ENCODE results near the gene FAM168A. TPM values are rescaled to one million over a fixed set of nuclear protein-coding genes. Genes with fewer than 3 reads are reported as not detected.

FAM168A gene
- total RNA-seq, 1 donor, result 18.0 TPM

DNA sequence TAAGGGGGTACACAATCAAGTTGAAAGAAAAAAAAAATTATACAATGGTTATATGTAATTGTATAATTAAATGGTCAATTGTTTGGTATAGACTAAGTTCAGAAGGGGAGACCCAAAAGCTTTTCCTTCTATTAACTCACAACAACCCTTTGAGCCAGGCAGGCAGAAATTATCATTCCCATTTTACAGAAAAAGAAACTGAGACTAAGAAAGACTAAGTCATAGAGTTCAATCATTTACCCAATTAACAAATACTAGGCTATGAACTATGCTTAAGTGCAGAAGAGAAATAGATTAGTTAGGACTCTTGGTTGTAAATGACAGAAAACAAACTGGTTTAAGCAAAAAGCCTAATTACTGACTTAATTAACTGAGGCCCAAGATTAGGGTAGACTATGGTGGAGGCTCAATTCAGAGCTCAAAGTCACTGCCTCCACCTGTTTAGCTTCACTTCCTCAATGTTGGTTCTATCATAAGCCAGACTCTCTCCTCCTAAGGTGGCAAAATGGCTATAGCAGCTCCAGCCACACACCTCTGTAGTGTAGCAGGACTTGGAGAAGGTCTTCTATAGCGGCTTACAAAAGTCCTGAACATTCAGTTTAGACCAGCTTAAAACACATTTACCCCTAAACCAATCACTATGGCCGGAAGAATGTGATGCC lies 34.2 kb downstream of the FAM168A start:
- DNase-seq (ENCODE audit: low read depth in 2 of 3, low spot score in 2 of 3), result no peak

DNA sequence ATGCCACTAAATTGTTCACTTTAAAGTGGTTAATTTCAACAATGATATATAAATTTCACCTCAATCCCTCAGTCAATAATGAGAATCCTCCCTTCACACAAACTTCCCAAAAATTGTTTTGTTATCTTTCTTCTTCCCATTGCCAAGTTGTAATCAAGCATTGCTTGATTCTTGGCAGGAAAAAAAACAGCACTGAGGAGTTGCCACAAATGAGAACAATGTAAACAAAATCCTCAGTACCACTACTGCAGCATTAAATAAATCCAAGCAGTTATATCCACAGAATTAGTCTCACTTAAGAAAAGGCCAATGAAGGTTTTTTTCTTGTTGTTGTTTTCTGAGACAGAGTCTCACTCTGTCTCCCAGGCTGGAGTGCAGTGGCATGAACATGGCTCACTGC lies 38.2 kb downstream of the FAM168A start:
- DNase-seq (ENCODE audit: low read depth in 2 of 3, low spot score in 2 of 3), result no peak

DNA sequence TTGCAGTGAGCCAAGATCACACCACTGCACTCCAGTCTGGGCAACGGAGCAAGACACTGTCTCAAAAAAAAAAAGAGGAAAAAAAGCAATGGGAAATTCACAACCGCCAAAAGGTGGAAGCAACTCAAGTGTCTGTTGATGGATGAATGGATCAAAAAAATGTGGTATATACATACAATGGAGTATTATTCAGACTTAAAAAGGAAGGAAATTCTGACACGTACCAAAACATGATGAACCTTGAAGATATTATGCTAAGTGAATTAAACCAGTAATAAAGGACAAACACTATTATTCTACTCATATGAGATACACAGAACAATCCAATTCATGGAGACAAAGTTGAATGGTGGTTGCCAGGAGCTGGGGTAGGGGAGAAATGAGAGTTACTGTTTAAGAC lies 40.9 kb downstream of the FAM168A start:
- DNase-seq (ENCODE audit: low read depth in 2 of 3, low spot score in 2 of 3), result no peak

DNA sequence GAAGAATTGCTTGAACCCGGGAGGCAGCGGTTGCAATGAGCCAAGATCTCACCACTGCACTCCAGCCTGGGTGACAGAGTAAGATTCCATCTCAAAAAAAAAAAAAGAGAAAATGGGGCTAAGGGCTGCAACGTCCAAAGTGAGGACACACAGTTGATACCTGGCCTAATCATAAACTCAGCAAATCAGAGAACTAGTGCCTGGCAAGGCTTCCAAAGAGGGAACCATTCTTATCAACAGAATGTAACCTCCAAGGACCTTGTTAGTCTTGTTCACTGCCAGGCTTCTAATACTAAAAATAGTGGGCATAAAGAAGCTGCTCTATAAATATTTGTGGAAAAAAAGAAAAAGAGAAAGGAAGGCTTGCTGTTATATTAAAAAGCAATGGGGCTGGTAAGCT lies 42.3 kb downstream of the FAM168A start:
- no peak for DNase-seq (ENCODE audit: low read depth in 2 of 3, low spot score in 2 of 3)

DNA sequence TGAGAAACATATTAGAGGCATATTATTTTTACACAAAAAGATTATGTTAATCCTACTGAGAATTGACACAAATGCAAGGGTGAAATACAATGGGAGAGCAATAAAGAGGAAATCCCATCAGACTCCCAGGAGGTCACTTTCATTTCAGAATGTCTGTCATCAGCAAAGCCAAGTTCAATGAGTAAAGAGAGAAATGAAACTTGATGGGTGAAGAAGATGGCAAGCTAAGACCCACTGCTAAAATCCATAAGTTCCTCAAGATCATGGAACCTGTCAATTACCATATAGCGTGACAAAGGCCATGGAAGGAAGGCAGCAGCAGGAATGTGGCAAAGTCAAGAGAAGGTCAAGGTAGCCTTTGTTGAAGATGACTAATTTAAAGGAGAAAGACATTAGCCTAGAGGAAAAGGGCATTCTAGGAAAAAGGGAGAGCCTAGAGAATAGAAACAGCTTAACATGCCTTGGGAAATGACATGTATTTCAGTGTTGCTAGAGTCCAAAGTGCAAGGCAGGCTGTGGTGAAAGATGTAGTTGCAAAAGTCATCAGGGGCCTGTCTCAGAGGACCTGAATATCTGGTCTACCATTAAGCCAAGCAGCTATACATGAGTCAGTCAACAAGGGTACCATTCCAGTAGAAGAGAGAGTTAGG lies 43.1 kb downstream of the FAM168A start:
- DNase-seq (ENCODE audit: low read depth in 2 of 3, low spot score in 2 of 3), result no peak

DNA sequence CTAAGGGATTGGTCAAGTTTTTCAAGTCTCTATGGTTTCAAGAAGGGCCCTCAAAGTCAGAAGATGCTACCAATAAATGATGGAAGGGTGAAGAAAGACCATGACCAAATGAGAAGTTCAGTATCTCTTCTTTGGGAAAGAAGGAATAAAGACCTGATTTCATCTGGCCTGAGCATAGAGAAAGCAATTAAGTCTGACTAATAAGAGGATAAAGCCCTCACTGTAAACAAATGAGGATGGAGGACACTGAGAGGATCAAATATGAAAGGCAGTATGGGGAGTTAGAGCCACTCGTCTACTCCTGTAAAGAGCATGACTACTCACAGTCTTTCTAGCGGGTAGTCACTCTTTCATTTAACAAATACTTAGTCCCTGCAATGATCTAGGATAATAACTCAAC lies 44.6 kb downstream of the FAM168A start:
- no peak for DNase-seq (ENCODE audit: low read depth in 2 of 3, low spot score in 2 of 3)

DNA sequence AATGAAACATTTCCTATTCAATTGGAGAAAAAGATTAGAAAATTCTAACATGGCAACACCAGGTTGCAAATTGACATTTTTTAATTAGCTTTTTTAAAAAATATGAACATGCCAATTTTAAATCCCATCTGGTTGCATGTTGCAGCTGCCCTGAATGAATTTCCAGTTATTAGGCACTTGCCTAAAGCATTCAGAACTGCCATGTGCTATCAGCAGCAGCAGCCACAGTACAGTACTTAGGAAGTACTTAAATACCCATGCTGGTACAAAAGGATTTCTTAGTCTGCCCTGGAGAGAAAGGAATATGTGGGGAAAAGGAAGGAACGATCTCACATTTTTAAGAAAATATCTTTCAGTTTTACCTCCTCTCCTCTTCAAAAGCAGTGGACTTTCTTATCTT lies 46.2 kb downstream of the FAM168A start:
- DNase-seq (ENCODE audit: low read depth in 2 of 3, low spot score in 2 of 3), result no peak

DNA sequence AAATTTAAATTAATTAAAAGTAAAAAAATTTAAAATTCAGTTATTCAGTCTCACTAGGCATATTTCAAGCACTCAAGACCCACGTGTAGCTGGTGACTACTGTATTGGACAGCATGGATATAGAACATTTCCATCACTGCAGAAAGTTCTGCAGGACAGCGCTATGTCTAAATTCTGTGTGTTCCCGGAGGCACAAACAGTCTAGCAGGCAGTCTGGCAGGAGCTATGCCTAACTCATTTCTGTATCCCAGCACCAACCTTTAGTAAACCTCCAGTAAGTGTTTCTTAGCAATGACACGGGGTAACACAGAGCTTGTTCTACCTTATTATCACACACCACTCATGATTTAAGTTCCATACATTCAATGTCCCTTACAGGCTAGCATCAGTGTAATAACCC lies 48.5 kb downstream of the FAM168A start:
- no peak for DNase-seq (ENCODE audit: low read depth in 2 of 3, low spot score in 2 of 3)

DNA sequence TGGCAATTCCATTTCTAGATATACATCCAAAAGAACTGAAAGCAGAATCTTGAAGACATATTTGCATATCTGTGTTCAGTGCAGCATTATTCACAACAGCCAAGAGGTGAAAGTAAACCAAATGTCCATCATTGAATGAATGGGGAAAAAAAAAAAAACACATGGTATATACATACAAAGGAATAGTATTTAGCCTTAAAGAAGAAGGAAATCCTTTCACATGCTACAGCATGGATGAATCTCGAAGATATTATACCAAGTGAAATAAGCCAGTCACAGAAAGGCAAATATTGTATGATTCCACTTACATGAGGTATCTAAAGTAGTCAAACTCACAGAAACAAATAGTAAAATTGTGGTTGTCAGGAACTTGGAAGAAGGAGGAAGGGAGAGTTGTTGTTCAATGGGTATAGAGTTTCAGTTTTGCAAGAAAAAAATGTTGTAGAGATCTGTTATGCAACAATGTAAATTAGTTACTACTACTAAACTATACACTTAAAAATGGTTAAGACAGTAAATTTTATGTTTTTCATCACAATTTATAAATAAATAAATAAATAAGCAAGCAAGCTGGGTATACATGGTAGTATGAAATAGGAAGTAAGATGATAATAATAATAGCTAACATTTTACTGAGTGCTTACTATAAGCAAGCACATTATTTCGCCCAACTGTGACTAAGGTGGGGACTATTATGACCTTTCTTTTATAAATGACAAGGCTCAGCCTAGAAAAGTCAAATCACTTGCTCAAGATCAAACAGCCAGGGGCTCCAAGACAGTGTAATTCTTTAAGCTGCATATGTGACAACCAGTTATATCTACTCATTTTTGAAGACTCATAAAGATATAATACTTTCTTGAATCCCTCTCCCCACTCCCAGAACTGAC lies 50.0 kb downstream of the FAM168A start:
- DNase-seq (ENCODE audit: low read depth in 2 of 3, low spot score in 2 of 3), result no peak

DNA sequence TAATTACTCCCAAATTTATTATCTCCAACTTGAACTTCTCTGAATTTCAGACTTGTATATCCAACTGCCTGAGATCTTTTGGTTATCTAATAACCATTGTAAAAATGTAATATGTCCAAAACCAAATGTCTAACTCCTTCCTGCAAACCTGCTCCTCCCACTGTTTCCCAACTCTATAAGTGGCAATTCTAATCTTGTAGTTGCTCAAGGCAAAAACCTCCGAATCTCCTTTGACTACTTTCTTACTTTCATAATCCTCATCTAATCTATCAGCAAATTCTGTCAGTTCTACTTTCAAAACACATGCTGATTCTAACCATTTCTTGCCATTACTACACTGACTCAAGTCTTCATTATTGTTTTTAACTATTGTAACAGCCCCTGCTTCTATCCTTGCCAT lies 55.7 kb downstream of the FAM168A start:
- no peak for DNase-seq (ENCODE audit: low read depth in 2 of 3, low spot score in 2 of 3)

DNA sequence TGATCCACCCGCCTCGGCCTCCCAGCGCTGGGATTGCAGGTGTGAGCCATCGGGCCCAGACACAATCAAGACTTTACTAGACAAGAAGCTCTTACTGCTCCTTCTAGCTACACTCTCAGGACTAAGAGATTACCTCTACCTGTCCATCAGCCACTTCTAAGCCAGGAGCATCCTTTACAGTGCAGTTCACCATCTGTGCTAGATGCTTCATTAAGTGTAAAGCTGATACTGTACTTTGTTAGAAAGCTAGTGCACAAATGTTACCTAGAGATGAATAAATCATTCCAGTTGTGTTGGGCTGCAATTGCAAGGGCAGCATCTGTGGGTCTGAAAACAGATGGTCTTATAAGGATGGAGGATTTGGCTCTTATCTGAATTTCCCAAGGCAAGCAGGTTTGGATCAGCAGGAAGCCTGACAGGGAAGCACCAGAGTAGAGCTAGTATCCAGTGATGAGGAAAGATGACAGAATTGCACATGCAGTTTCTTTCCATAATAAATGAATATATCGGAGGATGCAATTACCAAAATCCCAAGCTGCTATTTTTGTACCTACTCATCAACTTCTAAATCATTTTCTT lies 58.3 kb downstream of the FAM168A start:
- DNase-seq (ENCODE audit: low read depth in 2 of 3, low spot score in 2 of 3), result no peak

DNA sequence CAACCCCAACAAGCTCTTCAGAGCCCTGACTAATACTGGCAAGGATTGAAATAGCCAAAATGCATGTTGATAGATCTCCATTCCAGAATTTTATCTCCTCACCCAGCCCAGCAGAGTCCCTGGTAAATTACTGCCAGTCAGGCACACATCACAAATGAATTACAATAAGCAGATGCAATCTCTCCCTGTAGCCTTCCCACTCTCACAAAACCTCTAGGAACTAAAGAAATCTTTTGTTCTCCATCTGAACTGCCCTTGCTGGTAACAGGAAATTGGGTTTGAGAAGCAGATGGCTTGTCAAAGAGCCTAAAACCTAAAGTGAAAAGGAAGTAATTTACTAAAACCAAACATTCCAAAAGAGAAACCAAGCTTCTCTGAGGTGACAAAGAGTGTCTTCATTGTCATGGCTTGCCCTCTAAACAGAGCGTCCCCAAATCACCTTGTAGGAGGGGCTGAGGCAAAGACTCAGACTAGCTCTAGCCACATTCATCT lies 59.5 kb downstream of the FAM168A start:
- peak in 2 of 3 donors; percentile 35 to 80 for DNase-seq (ENCODE audit: low read depth in 2 of 3, low spot score in 2 of 3)

DNA sequence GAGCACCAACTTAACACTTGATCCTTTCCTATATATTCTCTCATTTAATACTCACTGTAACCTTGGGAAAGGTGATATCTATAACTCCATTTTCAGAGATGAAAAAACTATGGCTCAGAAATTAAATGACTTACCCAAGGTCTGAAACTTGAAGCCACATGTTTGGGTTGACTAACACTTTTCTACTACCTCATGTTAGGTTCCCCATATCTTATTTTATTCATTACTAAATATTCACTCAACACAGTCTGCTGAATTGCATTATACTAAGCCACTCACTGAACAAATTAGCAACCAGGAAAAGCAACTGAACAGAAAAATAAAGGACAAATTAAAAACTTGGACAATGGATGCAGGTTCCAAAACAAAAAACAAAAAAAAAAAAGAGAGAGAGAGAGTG lies 59.9 kb downstream of the FAM168A start:
- no peak for DNase-seq (ENCODE audit: low read depth in 2 of 3, low spot score in 2 of 3)

DNA sequence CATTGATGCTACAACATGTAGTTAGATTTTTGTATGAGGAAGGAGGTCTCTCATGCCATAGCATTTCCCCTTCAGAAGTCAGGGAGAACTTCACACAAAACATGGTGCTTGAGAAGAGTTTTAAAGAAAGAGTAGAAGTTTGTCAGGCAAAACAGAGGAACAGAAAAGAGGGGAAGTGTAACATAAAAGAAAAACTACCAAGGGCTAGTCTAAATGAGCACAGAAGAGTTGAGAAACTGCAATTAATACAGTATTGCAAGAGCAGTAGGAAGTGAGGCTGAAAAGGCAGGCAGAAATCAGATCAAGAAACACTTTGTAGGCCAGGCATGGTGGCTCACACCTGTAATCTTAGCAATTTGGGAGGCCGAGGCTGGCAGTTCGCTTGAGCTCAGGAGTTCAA lies 61.0 kb downstream of the FAM168A start:
- no peak for DNase-seq (ENCODE audit: low read depth in 2 of 3, low spot score in 2 of 3)

DNA sequence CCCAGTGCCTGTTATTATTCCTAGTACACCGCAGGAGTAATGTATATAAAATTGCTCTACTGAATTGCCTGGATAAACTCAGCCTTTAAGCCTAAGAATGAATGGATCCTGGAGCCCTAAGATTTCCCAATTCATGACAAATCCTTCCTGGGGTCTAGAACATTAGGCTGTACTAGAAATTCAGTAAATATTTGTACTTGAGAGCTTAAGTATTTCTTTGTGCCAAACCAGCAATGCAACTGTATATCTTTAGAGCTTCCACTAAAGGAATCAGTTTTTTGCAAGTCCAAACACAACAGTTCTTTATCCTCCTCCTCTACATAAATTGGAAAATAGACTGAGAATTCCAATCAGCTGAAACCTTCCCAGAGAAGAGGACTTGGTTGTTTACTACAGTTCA lies 65.6 kb downstream of the FAM168A start:
- no peak for DNase-seq (ENCODE audit: low read depth in 2 of 3, low spot score in 2 of 3)

DNA sequence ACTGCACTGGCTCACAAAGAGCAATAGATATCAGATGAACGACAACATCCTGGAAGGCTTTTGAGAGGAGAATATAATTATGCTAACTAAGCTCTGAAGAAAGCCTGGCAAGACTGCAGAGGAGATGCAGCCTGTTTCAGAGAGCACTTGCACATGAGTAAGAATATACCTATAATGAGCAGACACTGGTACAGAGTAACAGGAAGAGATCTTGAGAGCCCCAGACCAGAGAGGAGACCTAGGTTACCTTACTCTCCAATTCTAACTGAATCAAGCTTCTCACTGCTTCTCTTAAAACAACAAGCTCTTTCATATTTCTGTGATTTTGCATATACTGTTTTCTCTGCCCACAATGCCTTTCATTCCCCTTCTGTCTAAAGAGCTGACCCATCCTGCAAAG lies 66.5 kb downstream of the FAM168A start:
- no peak for DNase-seq (ENCODE audit: low read depth in 2 of 3, low spot score in 2 of 3)

DNA sequence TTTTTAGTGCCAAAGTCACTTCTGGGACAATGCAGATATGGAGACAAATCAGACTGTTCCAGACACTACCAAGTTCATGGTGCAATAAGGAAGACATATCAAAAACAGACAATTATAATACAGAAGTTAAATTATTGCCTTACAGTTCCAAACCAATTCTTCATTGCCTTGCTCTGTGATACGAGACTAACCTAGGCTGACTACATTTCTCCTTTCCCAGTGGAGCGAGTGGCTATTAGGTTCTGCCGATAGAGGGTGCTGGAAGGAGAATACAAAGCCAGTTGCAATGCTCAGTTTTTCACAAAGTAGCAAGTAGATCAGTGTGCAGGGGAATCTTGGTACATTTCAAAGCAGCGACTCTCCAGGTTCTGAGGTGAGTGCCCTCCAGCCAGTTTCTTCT lies 67.8 kb downstream of the FAM168A start:
- DNase-seq (ENCODE audit: low read depth in 2 of 3, low spot score in 2 of 3), result peak in 2 of 3 donors; percentile 25 to 40

DNA sequence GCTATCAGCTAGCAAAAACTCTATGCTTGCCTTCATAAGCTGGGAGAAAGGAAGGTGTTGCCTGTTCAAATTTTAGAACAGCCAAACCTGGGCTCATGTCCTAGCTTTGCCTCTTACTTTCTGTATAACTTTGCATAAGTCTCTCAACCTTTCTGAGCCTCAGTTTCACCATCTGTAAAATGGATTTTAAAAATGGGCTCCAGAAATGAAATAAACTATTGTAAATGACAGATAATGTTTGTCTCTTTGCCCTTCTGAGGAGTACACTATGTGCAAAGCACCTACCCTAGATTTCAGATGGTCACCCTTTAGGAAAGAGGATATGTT lies 68.7 kb downstream of the FAM168A start:
- no peak for DNase-seq (ENCODE audit: low read depth in 2 of 3, low spot score in 2 of 3)

DNA sequence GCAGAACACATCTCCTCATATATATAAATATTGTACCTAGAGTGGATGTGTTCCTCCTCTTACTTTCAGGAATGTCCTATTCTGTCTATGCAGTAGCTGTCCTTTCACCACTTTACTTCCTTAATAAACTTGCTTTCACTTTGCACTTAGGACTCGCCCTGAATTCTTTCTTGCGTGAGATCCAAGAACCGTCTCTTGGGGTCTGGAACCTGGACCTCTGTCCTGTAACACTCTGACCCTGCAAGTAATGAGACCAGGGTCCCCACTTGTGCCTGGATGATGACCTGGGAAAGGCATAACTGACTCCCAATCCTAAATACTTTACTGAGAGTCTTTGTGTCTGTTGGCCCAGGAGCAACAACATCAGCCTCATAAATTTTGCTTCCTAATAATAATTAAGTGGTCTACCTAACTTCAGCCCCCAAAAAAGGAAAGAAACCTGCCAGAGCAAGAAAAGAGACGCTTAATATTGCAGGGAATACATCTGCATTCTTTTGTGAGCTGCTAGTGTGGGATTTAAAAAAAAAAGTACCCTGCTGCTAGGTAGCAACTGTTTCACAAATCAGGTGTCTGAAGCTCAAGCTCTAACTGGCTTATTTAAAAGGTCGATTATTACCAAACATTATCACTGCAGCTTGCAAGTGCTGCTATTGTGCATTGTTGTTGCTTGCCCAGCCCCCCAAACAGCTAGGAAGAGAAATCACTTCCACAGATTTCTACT lies 69.3 kb downstream of the FAM168A start:
- peak in 2 of 3 donors; percentile 19 to 51 for DNase-seq (ENCODE audit: low read depth in 2 of 3, low spot score in 2 of 3)

DNA sequence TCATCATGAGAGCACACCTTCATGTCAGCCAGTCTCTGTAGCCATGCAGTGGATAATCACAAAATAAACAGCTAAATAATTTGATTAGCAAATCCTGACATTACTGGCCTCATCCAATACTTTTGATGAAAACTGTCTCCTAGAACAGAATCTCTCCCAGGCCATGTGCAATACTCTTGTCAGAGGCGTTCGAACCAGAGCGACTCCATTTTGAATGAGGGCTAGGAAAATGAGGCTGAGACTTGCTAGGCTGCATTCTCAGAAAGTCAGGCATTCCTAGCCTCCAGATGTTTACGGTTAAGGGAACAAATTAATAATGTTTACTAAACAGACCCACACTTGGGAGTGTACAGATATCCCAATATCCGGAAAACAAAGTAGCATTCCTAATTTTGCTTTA lies 69.9 kb downstream of the FAM168A start:
- no peak for DNase-seq (ENCODE audit: low read depth in 2 of 3, low spot score in 2 of 3)

DNA sequence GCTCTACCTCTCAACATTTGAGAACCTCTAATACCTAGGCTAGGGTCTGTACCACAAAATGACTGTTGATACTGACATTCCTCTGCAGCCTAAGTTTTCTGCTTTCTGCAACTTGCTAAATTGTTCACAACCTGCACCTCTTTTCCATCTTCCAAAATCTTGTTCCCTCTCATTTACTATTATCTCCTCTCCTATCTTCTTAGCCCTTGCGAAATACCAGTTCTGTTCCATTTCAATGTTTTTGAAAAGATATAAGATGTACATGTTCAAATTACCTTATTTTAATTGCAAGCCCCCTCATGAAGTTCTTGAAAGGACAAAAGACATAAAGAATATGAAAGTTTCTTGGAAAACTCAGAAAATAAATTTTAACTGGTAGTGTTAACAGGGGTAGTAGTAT lies 72.3 kb downstream of the FAM168A start:
- no peak for DNase-seq (ENCODE audit: low read depth in 2 of 3, low spot score in 2 of 3)
